ENCODE results near the gene SEMA6A.
"Not testable (repeated sequence)": the region's sequence is repeated elsewhere in the genome, so short reads cannot be mapped to it uniquely, and the experiment has no call there.

Gene SEMA6A

GRCh38 chr5:116553366-116553765 is 21.3 kb downstream of the SEMA6A start:
- DNase-seq = no peak
- no peak for TF ChIP-seq CTCF (IDR thresholded peaks at IDR 0.05; ENCODE audit: low read depth, low read length)
- no peaks in the 10 kb centered on the region for H3K9me3 ChIP-seq (ENCODE audit: severe bottlenecking)
- no peaks in the 10 kb centered on the region for H3K27me3 ChIP-seq (ENCODE audit: insufficient read depth, low read depth, severe bottlenecking)
- no peak overlapping the region for H3K4me3 ChIP-seq (ENCODE audit: low read depth, low read length)
- H3K36me3 ChIP-seq = no peaks in the 10 kb centered on the region
- H3K27ac ChIP-seq = no peak overlapping the region

GRCh38 chr5:116550082-116550481 is 24.5 kb downstream of the SEMA6A start:
- H3K9me3 ChIP-seq (ENCODE audit: severe bottlenecking) = peaks cover 10% of the 10 kb centered on the region
- H3K27me3 ChIP-seq (ENCODE audit: insufficient read depth, low read depth, severe bottlenecking) = no peaks in the 10 kb centered on the region
- TF ChIP-seq CTCF (IDR thresholded peaks at IDR 0.05; ENCODE audit: low read depth, low read length) = no peak
- no peak overlapping the region for H3K4me3 ChIP-seq (ENCODE audit: low read depth, low read length)
- no peak for DNase-seq
- H3K36me3 ChIP-seq = no peaks in the 10 kb centered on the region
- no peak overlapping the region for H3K27ac ChIP-seq

GRCh38 chr5:116546743-116547124 is 27.9 kb downstream of the SEMA6A start:
- TF ChIP-seq CTCF (IDR thresholded peaks at IDR 0.05; ENCODE audit: low read depth, low read length) = no peak
- H3K4me3 ChIP-seq (ENCODE audit: low read depth, low read length) = no peak overlapping the region
- no peaks in the 10 kb centered on the region for H3K27me3 ChIP-seq (ENCODE audit: insufficient read depth, low read depth, severe bottlenecking)
- H3K9me3 ChIP-seq (ENCODE audit: severe bottlenecking) = peaks cover 11% of the 10 kb centered on the region
- H3K27ac ChIP-seq = no peak overlapping the region
- H3K36me3 ChIP-seq = no peaks in the 10 kb centered on the region
- no peak for DNase-seq

- Histone ChIP-seq H3K9me3 (ENCODE audit: severe bottlenecking) (peaks cover 11% of the 10 kb centered on the region), H3K36me3 (no peaks in the 10 kb centered on the region), H3K27me3 (ENCODE audit: insufficient read depth, low read depth, severe bottlenecking) (no peaks in the 10 kb centered on the region), H3K27ac (no peak overlapping the region), H3K4me3 (ENCODE audit: low read depth, low read length) (no peak overlapping the region)
- no peak for TF ChIP-seq CTCF (IDR thresholded peaks at IDR 0.05; ENCODE audit: low read depth, low read length)
- DNase-seq = no peak
Measured at GRCh38 chr5:116546033-116546742, 28.4 kb downstream of the SEMA6A start.

GRCh38 chr5:116545465-116545864 is 29.2 kb downstream of the SEMA6A start:
- not testable (repeated sequence) for DNase-seq; H3K27ac ChIP-seq; H3K27me3 ChIP-seq (ENCODE audit: insufficient read depth, low read depth, severe bottlenecking); H3K4me3 ChIP-seq (ENCODE audit: low read depth, low read length); H3K36me3 ChIP-seq
- peaks cover 11% of the 10 kb centered on the region for H3K9me3 ChIP-seq (ENCODE audit: severe bottlenecking)

GRCh38 chr5:116544531-116545241 is 29.9 kb downstream of the SEMA6A start:
- no peak overlapping the region for H3K4me3 ChIP-seq (ENCODE audit: low read depth, low read length)
- no peaks in the 10 kb centered on the region for H3K36me3 ChIP-seq
- no peak overlapping the region for H3K27ac ChIP-seq
- DNase-seq = no peak
- no peaks in the 10 kb centered on the region for H3K27me3 ChIP-seq (ENCODE audit: insufficient read depth, low read depth, severe bottlenecking)
- no peak for TF ChIP-seq CTCF (IDR thresholded peaks at IDR 0.05; ENCODE audit: low read depth, low read length)
- peaks cover 11% of the 10 kb centered on the region for H3K9me3 ChIP-seq (ENCODE audit: severe bottlenecking)
